Stimulated activated CD4-positive, alpha-beta T cell treated with anti-CD3 and anti-CD28 coated beads, Interleukin-15, amount 100 ng/mL, for 1 hour (primary cell): ENCODE measurements around the gene AGPS.

Experiments
- DNase-seq, 2 donors: peaks; one replicate each; pipeline ENCODE4 v3.0.0-alpha.2; 2020; ENCODE audit warnings: low read depth in 1 of 2, low spot score in 1 of 2

The AGPS gene

DNA sequence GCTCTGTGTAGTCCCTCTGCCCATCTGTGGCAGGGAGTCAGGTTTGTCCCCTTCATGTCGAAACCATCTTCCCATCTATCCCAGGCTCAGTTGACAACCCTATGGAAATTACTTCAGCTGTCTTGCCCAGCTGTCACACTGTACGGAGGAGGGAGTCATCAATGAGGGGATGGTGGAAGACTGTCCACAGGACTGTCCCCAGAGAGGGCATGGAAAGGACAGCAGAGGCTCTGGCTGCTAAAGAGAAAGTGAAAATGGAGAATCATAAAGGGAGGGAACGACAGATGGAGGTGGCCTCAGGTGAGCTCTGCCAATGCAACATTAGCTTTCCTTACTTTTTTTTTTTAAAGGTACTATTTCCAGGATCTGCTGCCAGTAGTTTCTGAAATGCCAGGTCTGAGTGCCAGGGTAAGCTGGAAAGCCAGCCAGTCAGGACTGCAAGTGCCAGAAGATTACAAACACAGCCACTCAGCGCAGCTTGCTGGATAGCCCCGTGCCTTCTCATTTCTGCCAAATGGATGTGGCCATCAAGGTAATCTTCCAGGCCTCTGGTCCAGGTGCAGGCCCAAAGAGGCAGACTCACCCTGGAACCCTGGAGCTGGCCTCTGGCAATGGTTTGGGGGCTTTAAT lies 192.8 kb downstream of the AGPS start:
- no peak for DNase-seq

DNA sequence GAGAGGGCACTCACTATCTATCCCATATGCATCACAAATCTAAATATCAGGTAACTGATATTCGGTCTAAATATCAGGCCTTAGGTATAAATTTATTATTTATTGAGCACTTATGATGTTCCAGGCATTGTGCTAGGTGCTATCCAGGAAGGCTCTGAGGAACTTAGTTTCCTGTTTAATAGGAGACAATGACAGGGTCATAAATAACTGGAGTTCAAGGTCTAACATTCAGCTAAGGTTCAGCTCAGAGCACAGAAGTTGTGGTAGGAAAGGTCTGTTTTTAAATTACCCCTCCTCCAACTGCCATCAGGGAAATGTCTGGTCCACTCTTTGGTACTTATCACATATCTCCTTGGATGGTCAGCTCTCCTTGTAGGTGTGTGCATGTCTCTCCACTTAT lies 193.6 kb downstream of the AGPS start:
- DNase-seq: no peak

DNA sequence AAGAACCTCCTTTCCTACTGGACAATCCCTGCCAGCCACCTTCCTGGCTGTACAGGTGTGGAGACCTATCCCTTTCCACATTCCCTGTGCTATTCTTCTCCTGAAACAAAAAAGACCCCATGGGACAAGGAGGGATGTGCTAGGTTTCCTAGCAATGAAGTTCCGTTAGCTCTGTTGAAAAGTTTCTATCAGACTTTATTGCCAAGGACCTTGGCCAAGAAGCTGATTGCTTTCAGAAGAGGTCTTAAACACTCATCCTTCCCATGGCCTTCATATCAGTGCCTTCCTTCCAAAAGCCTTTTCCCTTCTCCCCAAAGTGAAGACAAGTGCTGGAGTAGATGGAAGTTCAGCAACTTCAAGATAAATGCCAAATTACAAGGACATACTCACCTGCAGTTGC lies 194.8 kb downstream of the AGPS start:
- DNase-seq: no peak

- DNase-seq: no peak
Measured at GRCh38 chr2:177588671-177589070, 196.1 kb downstream of the AGPS start.

GRCh38 chr2:177589186-177589585 lies 196.6 kb downstream of the AGPS start:
- no peak for DNase-seq

DNA sequence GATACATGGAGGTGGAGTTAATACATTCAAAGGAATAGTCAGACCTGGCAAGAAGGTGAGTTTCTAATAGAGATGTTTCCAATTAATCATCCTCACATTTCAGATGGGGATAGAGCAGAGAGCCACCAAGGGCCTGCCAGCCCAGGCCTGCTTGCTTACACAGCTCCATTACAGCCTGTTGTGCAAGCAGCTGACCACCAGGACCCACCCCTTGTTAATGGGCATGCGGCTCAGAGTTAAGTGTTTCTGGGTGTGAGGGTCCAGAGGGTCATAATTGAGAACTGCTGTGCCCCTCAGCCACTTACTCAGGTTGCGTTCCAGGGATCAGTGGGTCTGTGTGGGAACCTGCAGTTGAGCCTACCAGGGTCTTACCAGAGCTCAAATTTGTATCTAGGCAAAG lies 199.8 kb downstream of the AGPS start:
- DNase-seq: no peak

DNA sequence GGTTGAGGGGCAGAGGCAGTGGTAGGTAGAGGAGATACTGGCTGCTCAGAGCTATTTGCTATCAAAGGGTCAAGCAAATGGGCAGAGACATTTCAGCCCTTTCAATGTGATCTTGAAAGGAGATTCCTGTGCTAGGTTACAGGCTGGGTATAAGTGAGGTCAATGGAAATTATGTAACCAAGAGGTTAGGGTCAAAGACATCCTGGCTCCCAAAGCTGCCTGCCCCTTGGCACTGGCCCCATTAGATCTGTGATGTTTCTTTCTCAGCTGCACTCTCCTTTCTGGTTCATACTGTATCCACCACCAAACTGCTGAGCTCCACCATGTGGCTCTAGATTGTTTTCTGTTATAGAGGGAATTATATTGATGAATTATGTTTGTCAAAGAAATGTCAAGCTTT lies 200.4 kb downstream of the AGPS start:
- DNase-seq: no peak

DNA sequence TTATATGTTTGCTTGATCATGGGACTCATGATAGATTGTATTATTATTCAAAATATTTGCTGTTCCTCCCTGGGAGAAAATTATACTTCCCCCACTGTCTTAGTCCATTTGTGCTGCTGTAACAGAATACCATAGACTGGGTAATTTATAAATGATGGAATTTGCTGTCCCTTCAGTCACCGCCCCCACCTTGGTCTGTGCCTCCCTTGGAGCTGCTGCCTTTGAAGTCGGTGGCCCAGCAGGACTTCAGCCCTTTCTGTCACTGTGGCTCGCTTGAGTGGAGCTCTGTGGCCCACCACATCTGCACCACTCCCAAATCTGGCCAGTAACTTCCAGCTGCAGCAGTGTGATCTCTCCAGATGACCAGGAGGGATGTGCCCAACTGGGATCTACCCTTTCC lies 200.8 kb downstream of the AGPS start:
- no peak for DNase-seq
